CD4-positive, alpha-beta memory T cell (primary cell): ENCODE measurements around the gene LTBP1. TPM values are rescaled to one million over a fixed set of nuclear protein-coding genes. Genes with fewer than 3 reads are reported as not detected.

Experiments used
- CTCF ChIA-PET: fragments of 350-600 bp; sonication (Branson Sonifier 250); formaldehyde crosslinking; loops from one replicate; lab custom pipeline; 2021; ENCODE audit warnings: inconsistent platforms; ENCODE audit not compliant: partially characterized antibody; lab: Charles Lee
- POLR2A ChIA-PET: fragments of 350-600 bp; sonication (Branson Sonifier 250); formaldehyde crosslinking; loops from one replicate; lab custom pipeline; 2021; ENCODE audit not compliant: partially characterized antibody; lab: Charles Lee
- DNase-seq, 5 donors: peaks; one replicate each; pipeline versions ENCODE4 v3.0.0 to v3.0.0-alpha.2; 2020 to 2022; ENCODE audit warnings: mixed read lengths in 1 of 5
- H3K27ac ChIP-seq: one replicate; pipeline ENCODE4 v1.7.0; 2013; ENCODE audit warnings: low read depth, low read length
- H3K27me3 ChIP-seq: 2 replicates; pipeline ENCODE4 v1.7.0; 2013; ENCODE audit warnings: mild to moderate bottlenecking, low read length, moderate library complexity; ENCODE audit not compliant: insufficient read depth
- H3K36me3 ChIP-seq: 2 replicates; pipeline ENCODE4 v1.7.0; 2013; ENCODE audit warnings: mild to moderate bottlenecking, low read length, moderate library complexity; ENCODE audit not compliant: insufficient read depth
- H3K4me1 ChIP-seq: 2 replicates; pipeline ENCODE4 v1.7.0; 2013; ENCODE audit warnings: mild to moderate bottlenecking, low read length, moderate library complexity; ENCODE audit not compliant: insufficient read depth
- H3K4me3 ChIP-seq, 2 donors: one replicate each; pipeline ENCODE4 v1.7.0; 2013; ENCODE audit warnings: low read length in 2 of 2, mild to moderate bottlenecking in 1 of 2
- H3K9me3 ChIP-seq, 2 donors: one replicate each; pipeline ENCODE4 v1.7.0; 2013; ENCODE audit warnings: low read length in 2 of 2, control low read depth in 1 of 2; ENCODE audit not compliant: control insufficient read depth in 1 of 2
- H3K27ac Mint-ChIP-seq, 7 donors: one replicate each; pipeline ENCODE4 v1.8.0; 2020 to 2021; ENCODE audit warnings: mixed read lengths in 7 of 7, mild to moderate bottlenecking in 6 of 7, inconsistent platforms in 3 of 7, moderate library complexity in 3 of 7
- H3K27me3 Mint-ChIP-seq, 2 donors: one replicate each; pipeline ENCODE4 v1.8.0; 2020 to 2021; ENCODE audit warnings: mixed read lengths in 2 of 2
- H3K36me3 Mint-ChIP-seq, 2 donors: one replicate each; pipeline ENCODE4 v1.8.0; 2020 to 2021; ENCODE audit warnings: mixed read lengths in 2 of 2, inconsistent platforms in 1 of 2, mild to moderate bottlenecking in 1 of 2
- H3K4me1 Mint-ChIP-seq, 4 donors: one replicate each; pipeline ENCODE4 v1.8.0; 2020 to 2021; ENCODE audit warnings: mixed read lengths in 4 of 4, mild to moderate bottlenecking in 1 of 4
- H3K4me3 Mint-ChIP-seq, 8 donors: one replicate each; pipeline ENCODE4 v1.8.0; 2020 to 2021; ENCODE audit warnings: mixed read lengths in 8 of 8, mild to moderate bottlenecking in 7 of 8, moderate library complexity in 6 of 8, inconsistent platforms in 3 of 8
- H3K9me3 Mint-ChIP-seq, 8 donors: one replicate each; pipeline ENCODE4 v1.8.0; 2020 to 2021; ENCODE audit warnings: mixed read lengths in 8 of 8, mild to moderate bottlenecking in 5 of 8, inconsistent platforms in 3 of 8, moderate library complexity in 1 of 8
- intact Hi-C: fragments of 100-400 bp; cut with micrococcal nuclease; formaldehyde crosslinking; loops from one replicate; pipeline ENCODE4 v1.15.1; 2023
- polyA plus RNA-seq, 2 donors: library from polyadenylated mRNA; unstranded; fragments of 300-500 nt; fragmentation: Illumina TruSeq; gene quantifications; one replicate each; pipeline ENCODE4 v1.2.3, GENCODE V29; 2021
- total RNA-seq, 2 experiments: library from RNA; stranded (reverse); gene quantifications; one replicate each; pipeline ENCODE4 v1.2.3, GENCODE V29; 2021

LTBP1 gene
- total and polyA plus RNA-seq, 4 experiments from 2014 or later, result 0.44 TPM; not detected in 3

GRCh38 chr2:33335516-33335915 is 388.8 kb downstream of the LTBP1 start:
- Mint-ChIP-seq H3K27ac (no peak overlapping the region), H3K36me3 (no peaks in the 10 kb centered on the region), H3K27me3 (peaks cover 7 to 11% of the 10 kb centered on the region in 2 donors), H3K4me1 (no peaks in the 10 kb centered on the region), H3K4me3 (no peak overlapping the region), H3K9me3 (peaks cover 0 to 2% (median 0%) of the 10 kb centered on the region in 8 donors)
- no peaks in the 10 kb centered on the region for H3K36me3 ChIP-seq
- no peak for DNase-seq
- no peaks in the 10 kb centered on the region for H3K4me1 ChIP-seq
- ChIA-PET POLR2A (no interaction called here), CTCF (no interaction called here)
- H3K27ac ChIP-seq, result no peak overlapping the region
- no peak overlapping the region for H3K4me3 ChIP-seq
- no peaks in the 10 kb centered on the region for H3K27me3 ChIP-seq
- intact Hi-C loops, result no loop called here
- no peaks in the 10 kb centered on the region for H3K9me3 ChIP-seq

GRCh38 chr2:33336036-33336625 is 389.4 kb downstream of the LTBP1 start:
- H3K36me3 ChIP-seq, result no peaks in the 10 kb centered on the region
- ChIA-PET CTCF (no interaction called here), POLR2A (no interaction called here)
- no peaks in the 10 kb centered on the region for H3K9me3 ChIP-seq
- no peaks in the 10 kb centered on the region for H3K4me1 Mint-ChIP-seq
- H3K27ac Mint-ChIP-seq, result no peak overlapping the region
- H3K27ac ChIP-seq, result no peak overlapping the region
- no peak for DNase-seq
- intact Hi-C loops, result no loop called here
- H3K4me1 ChIP-seq, result no peaks in the 10 kb centered on the region
- no peak overlapping the region for H3K4me3 Mint-ChIP-seq
- no peaks in the 10 kb centered on the region for H3K36me3 Mint-ChIP-seq
- peaks cover 7 to 11% of the 10 kb centered on the region in 2 donors for H3K27me3 Mint-ChIP-seq
- no peaks in the 10 kb centered on the region for H3K27me3 ChIP-seq
- no peak overlapping the region for H3K4me3 ChIP-seq
- peaks cover 0 to 2% (median 0%) of the 10 kb centered on the region in 8 donors for H3K9me3 Mint-ChIP-seq

GRCh38 chr2:33337385-33337960 is 390.7 kb downstream of the LTBP1 start:
- POLR2A ChIA-PET, result no interaction called here
- H3K27ac Mint-ChIP-seq, result no peak overlapping the region
- no peak for DNase-seq
- no peak overlapping the region for H3K4me3 ChIP-seq
- no peaks in the 10 kb centered on the region for H3K36me3 ChIP-seq
- H3K4me3 Mint-ChIP-seq, result no peak overlapping the region
- H3K9me3 ChIP-seq, result no peaks in the 10 kb centered on the region
- peaks cover 0 to 2% (median 0%) of the 10 kb centered on the region in 8 donors for H3K9me3 Mint-ChIP-seq
- no peaks in the 10 kb centered on the region for H3K4me1 Mint-ChIP-seq
- no peaks in the 10 kb centered on the region for H3K4me1 ChIP-seq
- peaks cover 7 to 11% of the 10 kb centered on the region in 2 donors for H3K27me3 Mint-ChIP-seq
- CTCF ChIA-PET, result no interaction called here
- H3K27me3 ChIP-seq, result no peaks in the 10 kb centered on the region
- H3K27ac ChIP-seq, result no peak overlapping the region
- intact Hi-C loops, result no loop called here
- H3K36me3 Mint-ChIP-seq, result no peaks in the 10 kb centered on the region

- Histone ChIP-seq H3K36me3 (no peaks in the 10 kb centered on the region), H3K4me3 (no peak overlapping the region), H3K27ac (no peak overlapping the region), H3K4me1 (no peaks in the 10 kb centered on the region), H3K27me3 (no peaks in the 10 kb centered on the region), H3K9me3 (no peaks in the 10 kb centered on the region)
- ChIA-PET POLR2A (no interaction called here), CTCF (no interaction called here)
- intact Hi-C loops, result no loop called here
- peaks cover 0 to 2% (median 0%) of the 10 kb centered on the region in 8 donors for H3K9me3 Mint-ChIP-seq
- H3K36me3 Mint-ChIP-seq, result no peaks in the 10 kb centered on the region
- no peaks in the 10 kb centered on the region for H3K4me1 Mint-ChIP-seq
- H3K4me3 Mint-ChIP-seq, result no peak overlapping the region
- peaks cover 7% of the 10 kb centered on the region in 2 donors for H3K27me3 Mint-ChIP-seq
- DNase-seq, result no peak
- H3K27ac Mint-ChIP-seq, result no peak overlapping the region
Measured at GRCh38 chr2:33337981-33338380, 391.2 kb downstream of the LTBP1 start.

GRCh38 chr2:33339269-33339668 is 392.5 kb downstream of the LTBP1 start:
- Mint-ChIP-seq H3K4me1 (peaks cover 1 to 5% (median 3%) of the 10 kb centered on the region in 4 donors), H3K9me3 (peaks cover 0 to 2% (median 0%) of the 10 kb centered on the region in 8 donors), H3K4me3 (no peak overlapping the region), H3K27me3 (peaks cover 3 to 7% of the 10 kb centered on the region in 2 donors), H3K27ac (no peak overlapping the region), H3K36me3 (no peaks in the 10 kb centered on the region)
- ChIA-PET POLR2A (no interaction called here), CTCF (no interaction called here)
- Histone ChIP-seq H3K4me3 (no peak overlapping the region), H3K9me3 (no peaks in the 10 kb centered on the region), H3K27ac (no peak overlapping the region), H3K4me1 (no peaks in the 10 kb centered on the region), H3K27me3 (no peaks in the 10 kb centered on the region), H3K36me3 (no peaks in the 10 kb centered on the region)
- intact Hi-C loops, result no loop called here
- DNase-seq, result no peak

GRCh38 chr2:33340280-33340679 is 393.5 kb downstream of the LTBP1 start:
- H3K36me3 Mint-ChIP-seq, result no peaks in the 10 kb centered on the region
- no peak overlapping the region for H3K4me3 Mint-ChIP-seq
- peaks cover 6 to 12% (median 7%) of the 10 kb centered on the region in 4 donors for H3K4me1 Mint-ChIP-seq
- Histone ChIP-seq H3K27ac (no peak overlapping the region), H3K36me3 (no peaks in the 10 kb centered on the region), H3K27me3 (no peaks in the 10 kb centered on the region), H3K4me1 (no peaks in the 10 kb centered on the region), H3K4me3 (no peak overlapping the region), H3K9me3 (no peaks in the 10 kb centered on the region)
- ChIA-PET CTCF (interaction anchor here (0.7 kb wide), 1 partner anchor 651 kb away, joined by 3 read pairs; no protein-coding TSS in a partner anchor), POLR2A (no interaction called here)
- peaks cover 0 to 2% (median 0%) of the 10 kb centered on the region in 8 donors for H3K9me3 Mint-ChIP-seq
- no peak for DNase-seq
- H3K27ac Mint-ChIP-seq, result no peak overlapping the region
- intact Hi-C loops, result no loop called here
- H3K27me3 Mint-ChIP-seq, result peaks cover 3 to 7% of the 10 kb centered on the region in 2 donors

GRCh38 chr2:33342171-33342570 is 395.4 kb downstream of the LTBP1 start:
- H3K27ac ChIP-seq, result no peak overlapping the region
- POLR2A ChIA-PET, result no interaction called here
- intact Hi-C loops, result no loop called here
- no peaks in the 10 kb centered on the region for H3K27me3 ChIP-seq
- Mint-ChIP-seq H3K27me3 (peaks cover 1 to 6% of the 10 kb centered on the region in 2 donors), H3K4me3 (no peak overlapping the region), H3K4me1 (peaks cover 6 to 12% (median 7%) of the 10 kb centered on the region in 4 donors), H3K9me3 (peaks cover 0 to 2% (median 0%) of the 10 kb centered on the region in 8 donors), H3K36me3 (no peaks in the 10 kb centered on the region), H3K27ac (no peak overlapping the region)
- H3K36me3 ChIP-seq, result no peaks in the 10 kb centered on the region
- H3K4me3 ChIP-seq, result no peak overlapping the region
- no peaks in the 10 kb centered on the region for H3K4me1 ChIP-seq
- CTCF ChIA-PET, result interaction anchor here (1.0 kb wide), 1 partner anchor 17 kb away, joined by 3 read pairs; no protein-coding TSS in a partner anchor
- no peaks in the 10 kb centered on the region for H3K9me3 ChIP-seq
- no peak for DNase-seq
